Smooth muscle cell (in vitro differentiated cells): Measurements from ENCODE around the gene PAF1. TPM values are rescaled to one million over a fixed set of nuclear protein-coding genes. Genes with fewer than 3 reads are reported as not detected.
A peak's percentile ranks its signal among the peaks of the same experiment; 100 is the strongest.

ENCODE experiments used
- DNase-seq: peaks from one replicate; lab custom pipeline; 2025; ENCODE audit not compliant: unreplicated experiment; lab: John Stamatoyannopoulos, UW
- H2AFZ ChIP-seq: fragments of 200-600 bp; sonication (generic); 2 replicates; pipeline ENCODE4 v1.6.0; 2016; ENCODE audit warnings: antibody characterized with exemption, low read depth, mild to moderate bottlenecking
- H3F3A ChIP-seq: fragments of 200-600 bp; sonication (generic); 2 replicates; pipeline ENCODE4 v1.6.0; 2017; ENCODE audit warnings: antibody characterized with exemption, low read depth
- H3K27ac ChIP-seq: fragments of 200-600 bp; sonication (generic); 2 replicates; pipeline ENCODE4 v1.5.1; 2016; ENCODE audit warnings: low read depth, mild to moderate bottlenecking
- H3K27me3 ChIP-seq: fragments of 200-600 bp; sonication (generic); 2 replicates; pipeline ENCODE4 v1.6.1; 2016; ENCODE audit warnings: low read depth, mild to moderate bottlenecking
- H3K36me3 ChIP-seq: fragments of 200-600 bp; sonication (generic); 2 replicates; pipeline ENCODE4 v1.5.1; 2016; ENCODE audit warnings: low read depth
- H3K4me1 ChIP-seq: fragments of 200-600 bp; sonication (generic); 2 replicates; pipeline ENCODE4 v1.5.1; 2016; ENCODE audit warnings: low read depth
- H3K4me2 ChIP-seq: fragments of 200-600 bp; sonication (generic); 2 replicates; pipeline ENCODE4 v1.6.0; 2016; ENCODE audit warnings: mild to moderate bottlenecking
- H3K4me3 ChIP-seq: fragments of 200-600 bp; sonication (generic); 2 replicates; pipeline ENCODE4 v1.5.1; 2016; ENCODE audit warnings: mild to moderate bottlenecking
- H3K79me2 ChIP-seq: fragments of 200-600 bp; sonication (generic); 2 replicates; pipeline ENCODE4 v1.6.0; 2016; ENCODE audit warnings: low read depth, mild to moderate bottlenecking
- H3K9ac ChIP-seq: fragments of 200-600 bp; sonication (generic); 2 replicates; pipeline ENCODE4 v1.6.0; 2016; ENCODE audit warnings: low read depth
- H3K9me3 ChIP-seq: fragments of 200-600 bp; sonication (generic); replicated peaks from 2 replicates; pipeline ENCODE4 v1.5.1; 2016; ENCODE audit warnings: low read depth
- H4K20me1 ChIP-seq: fragments of 200-600 bp; sonication (generic); 2 replicates; pipeline ENCODE4 v1.6.0; 2016; ENCODE audit warnings: low read depth
- CTCF ChIP-seq: fragments of 200-600 bp; sonication (generic); IDR thresholded peaks from 2 replicates; pipeline ENCODE4 v1.5.1; 2017; ENCODE audit warnings: borderline replicate concordance, mild to moderate bottlenecking, antibody characterized with exemption; ENCODE audit not compliant: insufficient read depth, poor library complexity, severe bottlenecking
- WGBS: methylation state at CpG from one replicate; pipeline ENCODE4 v1.1.7; 2016; ENCODE audit warnings: low lambda C conversion rate; 5-methylcytosine and 5-hydroxymethylcytosine counted together
- polyA plus RNA-seq: library from polyadenylated mRNA; unstranded; fragments of >200 nt; fragmentation: Nextera tagmentation; extraction: Ambion mirVana; gene quantifications from 2 replicates; pipeline ENCODE4 v1.2.1, GENCODE V29; 2016
- total RNA-seq: library from RNA; depleted of rRNA; stranded (reverse); fragments of >200 nt; gene quantifications from 2 replicates; pipeline ENCODE4 v1.2.3, GENCODE V29; 2014

Gene PAF1
- total RNA-seq (27.8 and 29.8 TPM in 2 replicates), polyA plus RNA-seq (35.8 and 42.7 TPM in 2 replicates)

- Histone ChIP-seq H3K36me3 (peaks cover 3% of the 10 kb centered on the region), H3K9ac (peak within 1 kb of the TSS; percentile 95), H3K79me2 (peaks cover 35% of the 10 kb centered on the region), H2AFZ (no peak within 1 kb of the TSS), H3K4me3 (peak within 1 kb of the TSS; percentile 80), H3K27ac (peak within 1 kb of the TSS; percentile 93), H3K27me3 (no peaks in the 10 kb centered on the region), H4K20me1 (no peaks in the 10 kb centered on the region), H3K4me1 (peaks cover 13% of the 10 kb centered on the region), H3K4me2 (peak within 1 kb of the TSS; percentile 92), H3K9me3 (no peaks in the 10 kb centered on the region), H3F3A (peaks cover 13% of the 10 kb centered on the region)
- no peak for TF ChIP-seq CTCF
- DNase-seq, result peak; percentile 74
- under 1% methylated on average over 59 of the region's 60 CpGs for WGBS
These were observed at the start of gene PAF1, which contains the start of gene MED29 for GRCh38 chr19:39390751-39391437. TSS of gene PAF1 (minus strand) at chr19:39391106. CDS start at chr19:39390864, 242 bp downstream. TSS of gene MED29 (plus strand) at chr19:39391378. CDS start at chr19:39391423, 45 bp downstream.

GRCh38 chr19:39438270-39438934 is 47.5 kb upstream of the PAF1 start:
- Histone ChIP-seq H3K79me2 (peaks cover 23% of the 10 kb centered on the region), H2AFZ (no peak overlapping the region), H3K4me2 (no peak overlapping the region), H3K9me3 (no peaks in the 10 kb centered on the region), H3K27me3 (no peaks in the 10 kb centered on the region), H3K36me3 (peaks cover 10% of the 10 kb centered on the region), H3K4me3 (no peak overlapping the region), H4K20me1 (peaks cover 22% of the 10 kb centered on the region), H3K4me1 (peaks cover 20% of the 10 kb centered on the region), H3K9ac (no peak overlapping the region), H3K27ac (no peak overlapping the region), H3F3A (peaks cover 23% of the 10 kb centered on the region)
- no peak for DNase-seq
- no peak for TF ChIP-seq CTCF
- 79% methylated on average over 9 of the region's 9 CpGs for WGBS

- Histone ChIP-seq H3K4me1 (peaks cover 20% of the 10 kb centered on the region), H3K4me2 (peak overlapping the region; percentile 81), H2AFZ (no peak overlapping the region), H3K4me3 (peak overlapping the region; percentile 98), H3K36me3 (peaks cover 15% of the 10 kb centered on the region), H3K27me3 (no peaks in the 10 kb centered on the region), H3F3A (peaks cover 29% of the 10 kb centered on the region), H3K27ac (peak overlapping the region; percentile 74), H3K9me3 (no peaks in the 10 kb centered on the region), H3K79me2 (peaks cover 32% of the 10 kb centered on the region), H4K20me1 (peaks cover 24% of the 10 kb centered on the region), H3K9ac (peak overlapping the region; percentile 65)
- TF ChIP-seq CTCF, result no peak
- WGBS, result 15% methylated on average over 2 of the region's 2 CpGs
- DNase-seq, result no peak
These were observed 45.4 kb upstream of the PAF1 start for GRCh38 chr19:39436350-39436716.
